GM08714 (cell line): ENCODE measurements around the gene PIF1.
"Not testable (repeated sequence)": the region's sequence is repeated elsewhere in the genome, so short reads cannot be mapped to it uniquely, and the experiment has no call there.

ENCODE experiments used
- H3K4me3 ChIP-seq: fragments of 200-500 bp; sonication (Bioruptor generic); 2 replicates; pipeline ENCODE4 v1.5.1; 2014; ENCODE audit warnings: mild to moderate bottlenecking, low read length, inconsistent platforms
- ZNF274 ChIP-seq: IDR thresholded peaks from 2 replicates; pipeline ENCODE4 v1.6.1; 2012; ENCODE audit warnings: mild to moderate bottlenecking, low read depth, low read length

The PIF1 gene

DNA sequence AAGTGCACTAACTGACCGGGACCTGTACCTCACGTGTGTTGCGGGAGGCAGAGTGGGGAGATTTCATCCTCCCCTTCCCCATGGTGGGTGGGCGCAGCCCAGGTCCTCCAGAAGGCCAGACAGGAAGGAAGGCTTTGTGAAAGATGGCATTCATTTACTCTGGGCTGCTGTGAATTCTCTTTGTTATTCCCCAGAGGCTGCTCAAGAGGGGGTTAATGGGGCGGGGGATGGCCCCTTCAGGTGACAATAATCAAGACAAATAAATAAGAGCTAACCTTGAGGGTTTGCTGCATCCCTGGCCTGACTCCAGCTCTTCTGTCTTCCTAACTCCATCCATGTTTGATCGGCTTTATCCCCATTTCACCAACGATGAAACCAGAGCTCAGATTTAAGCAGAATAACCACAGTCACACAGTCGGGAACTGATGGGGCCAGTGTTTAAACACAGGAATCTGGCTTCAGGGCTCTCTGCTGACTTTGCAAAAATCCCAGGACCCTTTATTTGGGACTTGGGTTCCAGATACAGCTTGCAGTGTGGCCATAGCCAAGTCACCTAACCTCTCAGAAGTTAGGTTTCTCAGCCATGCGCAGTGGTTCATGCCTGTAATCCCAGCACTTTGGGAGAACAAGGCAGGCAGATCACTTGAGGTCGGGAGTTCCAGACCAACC is 16.5 kb downstream of the PIF1 start:
- TF ChIP-seq ZNF274, result no peak
- no peak overlapping the region for H3K4me3 ChIP-seq

- no peak for TF ChIP-seq ZNF274
- H3K4me3 ChIP-seq, result no peak overlapping the region
Observed at GRCh38 chr15:64807751-64808222, 17.7 kb downstream of the PIF1 start.

DNA sequence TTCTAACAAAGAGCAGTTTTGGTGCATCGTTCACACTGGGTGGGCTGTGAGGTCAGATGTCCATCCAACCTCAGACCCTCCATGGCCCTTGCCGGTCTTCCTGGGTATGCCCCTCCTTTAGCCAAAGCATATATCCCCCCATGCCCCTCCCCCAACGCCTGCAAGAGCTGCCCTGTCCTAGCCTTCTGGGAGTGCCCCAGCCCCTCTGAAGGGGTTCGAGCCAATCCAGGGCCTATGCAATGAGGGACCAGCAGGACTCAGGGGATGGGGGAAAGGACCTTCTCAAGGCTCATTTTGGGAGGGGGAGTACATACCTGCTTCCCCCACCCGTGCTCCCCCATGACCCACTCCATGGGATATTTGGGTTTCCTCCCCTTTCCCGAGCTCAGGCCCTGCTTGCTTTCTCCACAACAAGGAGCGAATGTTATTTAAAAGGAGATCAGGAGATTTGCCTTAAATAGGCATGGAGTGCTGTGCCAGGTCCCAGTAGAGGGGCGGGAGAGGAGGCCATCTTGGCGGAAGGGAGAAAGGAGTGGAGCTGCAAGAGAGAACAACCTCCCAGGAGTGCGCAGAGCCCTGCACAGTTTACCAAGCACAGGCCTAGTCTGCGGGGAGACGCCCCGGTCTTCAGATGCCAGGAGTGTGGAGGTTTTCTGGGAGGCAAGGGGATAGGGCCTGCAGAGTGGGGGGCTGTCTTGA is 18.2 kb downstream of the PIF1 start:
- no peak for TF ChIP-seq ZNF274
- no peak overlapping the region for H3K4me3 ChIP-seq

DNA sequence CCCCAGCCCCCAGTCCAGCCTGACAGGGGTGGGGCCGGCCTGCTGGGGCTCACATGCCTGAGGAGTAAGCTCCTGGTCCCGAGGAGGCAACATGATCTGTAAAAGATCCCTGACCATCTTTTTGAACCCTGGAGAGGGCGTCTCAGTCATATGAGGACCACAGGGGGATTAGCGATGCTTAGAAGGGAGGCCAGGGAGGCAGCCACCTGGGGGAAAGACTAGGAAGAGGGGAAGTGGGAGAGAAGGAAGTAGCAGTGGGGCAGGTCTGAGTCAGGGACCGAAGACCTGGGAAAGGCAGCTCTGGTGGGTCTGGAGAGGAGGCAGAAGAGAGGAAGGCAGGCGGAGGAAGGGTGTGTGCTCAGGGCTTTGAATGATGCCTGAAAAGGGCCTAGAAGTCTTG is 18.9 kb downstream of the PIF1 start:
- no peak for TF ChIP-seq ZNF274
- no peak overlapping the region for H3K4me3 ChIP-seq

DNA sequence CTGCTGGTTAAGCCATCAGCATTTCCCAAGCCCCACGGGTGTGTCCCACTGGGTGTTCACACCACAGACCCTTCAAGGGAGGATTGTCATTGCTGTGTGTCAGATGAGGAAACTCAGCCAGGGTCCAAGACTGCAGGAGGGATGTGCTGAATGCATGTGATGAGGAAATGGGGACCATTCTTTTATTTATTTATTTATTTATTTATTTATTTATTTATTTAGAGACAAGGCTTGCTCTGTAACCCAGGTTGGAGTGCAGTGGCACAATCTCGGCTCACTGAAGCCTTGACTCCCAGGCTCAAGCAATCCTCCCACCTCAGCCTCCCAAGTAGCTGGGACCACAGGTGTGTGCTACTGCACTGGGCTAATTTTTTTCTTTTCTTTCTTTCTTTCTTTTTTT is 20.8 kb downstream of the PIF1 start:
- TF ChIP-seq ZNF274, result no peak
- H3K4me3 ChIP-seq, result no peak overlapping the region

DNA sequence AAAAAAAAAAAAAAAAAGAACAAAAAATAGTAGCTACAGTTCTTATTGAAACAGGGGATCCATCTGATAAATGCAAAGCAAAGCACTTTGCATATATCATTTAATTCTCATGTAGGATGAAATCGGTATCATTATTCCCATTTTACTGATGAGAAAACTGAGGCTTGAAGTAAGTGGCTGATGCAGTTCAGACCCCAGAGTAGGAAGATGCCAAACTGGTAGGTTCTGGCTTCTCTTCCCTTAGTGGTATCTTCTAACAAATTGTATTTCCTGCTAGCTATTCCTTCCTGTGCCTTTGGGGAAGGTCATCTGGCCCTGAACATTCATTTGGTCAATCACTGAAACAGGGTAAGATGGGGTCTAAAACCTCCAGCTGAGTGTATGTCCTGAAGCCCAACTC is 21.9 kb downstream of the PIF1 start:
- H3K4me3 ChIP-seq, result no peak overlapping the region
- TF ChIP-seq ZNF274, result no peak

- no peak overlapping the region for H3K4me3 ChIP-seq
- TF ChIP-seq ZNF274, result no peak
Observed at GRCh38 chr15:64800476-64800875, 25.0 kb downstream of the PIF1 start.

GRCh38 chr15:64798905-64799304 is 26.5 kb downstream of the PIF1 start:
- not testable (repeated sequence) for H3K4me3 ChIP-seq

GRCh38 chr15:64795921-64796320 is 29.5 kb downstream of the PIF1 start:
- H3K4me3 ChIP-seq, result not testable (repeated sequence)

DNA sequence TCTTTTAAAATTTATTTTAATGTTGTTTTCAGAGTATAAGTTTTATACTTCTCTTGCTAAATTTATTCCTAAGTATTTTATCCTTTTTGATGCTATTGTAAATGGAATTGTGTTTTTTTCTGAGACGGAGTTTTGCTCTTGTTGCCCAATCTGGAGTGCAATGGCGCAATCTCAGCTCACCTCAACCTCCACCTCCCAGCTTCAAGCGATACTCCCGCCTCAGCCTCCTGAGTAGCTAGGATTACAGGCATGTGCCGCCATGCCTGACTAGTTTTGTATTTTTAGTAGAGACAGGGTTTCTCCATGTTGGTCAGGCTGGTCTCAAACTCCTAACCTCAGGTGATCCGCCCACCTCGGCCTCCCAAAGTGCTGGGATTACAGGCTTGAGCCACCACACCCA is 30.1 kb downstream of the PIF1 start:
- not testable (repeated sequence) for H3K4me3 ChIP-seq

GRCh38 chr15:64792282-64792681 is 33.2 kb downstream of the PIF1 start:
- no peak for TF ChIP-seq ZNF274
- H3K4me3 ChIP-seq, result no peak overlapping the region

- no peak overlapping the region for H3K4me3 ChIP-seq
- TF ChIP-seq ZNF274, result no peak
Observed at GRCh38 chr15:64791401-64791800, 34.0 kb downstream of the PIF1 start.

DNA sequence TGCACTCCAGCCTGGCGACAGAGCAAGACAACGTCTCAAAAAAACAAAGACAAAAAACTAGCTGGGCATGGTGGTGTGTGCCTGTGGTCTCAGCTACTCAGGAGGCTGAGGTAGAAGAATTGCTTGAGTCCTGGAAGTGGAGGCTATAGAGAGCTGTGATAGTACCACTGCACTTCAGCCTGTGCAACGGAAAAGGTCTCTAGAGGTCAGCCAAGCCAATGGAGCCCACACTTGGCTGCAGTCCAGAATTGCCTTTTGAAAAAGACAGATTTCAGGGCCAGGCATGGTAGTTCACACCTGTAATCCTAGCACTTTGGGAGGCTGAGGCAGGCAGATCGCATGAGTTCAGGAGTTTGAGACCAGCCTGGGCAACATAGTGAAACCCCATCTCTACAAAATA is 41.7 kb downstream of the PIF1 start:
- no peak overlapping the region for H3K4me3 ChIP-seq
- no peak for TF ChIP-seq ZNF274

- no peak for TF ChIP-seq ZNF274
- no peak overlapping the region for H3K4me3 ChIP-seq
Observed at GRCh38 chr15:64782751-64783150, 42.7 kb downstream of the PIF1 start.

DNA sequence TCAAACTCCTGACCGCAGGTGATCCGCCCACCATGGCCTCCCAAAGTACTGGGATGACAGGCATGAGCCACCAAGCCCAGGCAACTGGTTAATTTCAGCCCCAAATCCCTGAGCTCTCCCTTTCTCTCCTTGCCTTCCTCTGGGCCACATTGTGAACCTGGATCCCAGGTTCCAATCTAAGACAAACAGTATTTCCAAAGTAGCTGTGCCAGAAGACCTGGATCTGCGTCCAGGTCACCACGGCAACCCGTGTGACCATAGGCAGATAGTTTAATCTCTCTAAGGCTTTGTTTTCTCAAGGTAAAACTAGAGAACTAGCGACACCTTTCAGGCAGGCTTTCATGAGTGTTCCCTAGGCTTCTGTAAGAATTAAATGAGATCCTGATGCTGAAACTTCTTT is 44.1 kb downstream of the PIF1 start:
- no peak for TF ChIP-seq ZNF274
- no peak overlapping the region for H3K4me3 ChIP-seq
